GM12891 (cell line): ENCODE data around the gene TAF11.
"Not testable (repeated sequence)": the region's sequence is repeated elsewhere in the genome, so short reads cannot be mapped to it uniquely, and the experiment has no call there.

Experiments used
- DNase-seq: peaks from one replicate; pipeline ENCODE4 v3.0.0; 2011; ENCODE audit warnings: low spot score; ENCODE audit not compliant: insufficient read length
- FAIRE-seq: peaks from 2 replicates; lab custom pipeline; 2011; peaks lifted over from hg19 to GRCh38; lab: Jason Lieb, UNC
- PAX5 ChIP-seq: IDR thresholded peaks from 2 replicates; pipeline ENCODE4 v1.6.1; 2011; ENCODE audit warnings: low read length, moderate library complexity, mild to moderate bottlenecking; ENCODE audit not compliant: insufficient read depth, severe bottlenecking
- POLR2A ChIP-seq: IDR thresholded peaks from 2 replicates; pipeline ENCODE4 v1.6.1; 2011; ENCODE audit warnings: low read depth, low read length, control low read depth
- POLR2AphosphoS5 ChIP-seq: IDR thresholded peaks from 2 replicates; pipeline ENCODE4 v1.6.1; 2011; ENCODE audit warnings: low read depth, low read length, control low read depth
- POU2F2 ChIP-seq: IDR thresholded peaks from 2 replicates; pipeline ENCODE4 v1.6.1; 2011; ENCODE audit warnings: low read depth, mild to moderate bottlenecking, control low read depth, low read length, moderate library complexity
- SPI1 ChIP-seq: IDR thresholded peaks from 2 replicates; pipeline ENCODE4 v1.6.1; 2011; ENCODE audit warnings: low read depth, low read length, control low read depth
- TAF1 ChIP-seq: IDR thresholded peaks from 2 replicates; pipeline ENCODE4 v1.6.1; 2011; ENCODE audit warnings: low read depth, low read length, control low read depth

The TAF11 gene

DNA sequence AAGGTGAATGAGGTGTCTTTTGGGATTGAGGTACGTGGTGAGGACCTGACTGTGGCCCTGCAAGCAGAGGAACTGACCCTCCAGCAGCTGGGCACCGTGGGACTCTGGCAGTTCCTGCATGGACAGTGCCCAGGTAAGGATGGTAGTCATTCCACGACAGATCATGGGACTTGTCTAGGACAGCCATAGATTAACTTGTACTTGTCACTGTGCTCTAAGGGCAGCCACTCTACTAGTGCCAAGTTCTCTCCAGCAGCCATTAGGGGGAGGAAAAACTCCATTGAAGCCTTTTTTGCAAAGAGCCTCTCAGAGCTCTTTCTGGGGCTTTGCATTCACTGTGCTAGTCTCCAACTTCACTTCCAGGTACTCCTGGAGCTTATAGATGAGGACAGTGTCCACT lies 20.4 kb downstream of the TAF11 start:
- TF ChIP-seq POLR2A: no peak
- TF ChIP-seq SPI1: no peak
- TF ChIP-seq TAF1: no peak
- TF ChIP-seq POU2F2: no peak
- no peak for TF ChIP-seq POLR2AphosphoS5
- no peak for TF ChIP-seq PAX5
- FAIRE-seq (no peak), DNase-seq (no peak)

DNA sequence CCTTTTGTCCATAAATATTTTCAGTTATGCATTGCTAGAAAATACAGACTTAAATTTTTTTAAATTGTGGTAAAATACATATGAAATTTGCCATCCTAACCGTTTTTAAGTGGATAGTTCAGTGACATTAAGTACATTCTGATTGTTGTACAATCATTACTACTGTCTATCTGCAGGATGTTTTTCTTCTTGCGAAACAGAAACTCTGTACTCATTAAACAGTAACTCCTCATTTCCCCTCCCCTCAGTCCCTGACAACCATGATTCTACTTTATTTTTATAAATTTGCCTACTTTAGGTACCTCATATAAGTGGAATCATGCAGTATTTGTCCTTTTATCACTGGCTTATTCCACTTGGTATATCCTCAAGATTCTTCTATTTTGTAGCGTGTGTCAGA lies 21.3 kb downstream of the TAF11 start:
- FAIRE-seq (no peak), DNase-seq (no peak)
- no peak for TF ChIP-seq POU2F2
- no peak for TF ChIP-seq SPI1

GRCh38 chr6:34865107-34865506 lies 22.7 kb downstream of the TAF11 start:
- DNase-seq (no peak), FAIRE-seq (no peak)
- no peak for TF ChIP-seq POU2F2
- TF ChIP-seq POLR2AphosphoS5: no peak
- TF ChIP-seq PAX5: no peak

- no peak for FAIRE-seq
- no peak for TF ChIP-seq TAF1
- TF ChIP-seq PAX5: no peak
- TF ChIP-seq SPI1: no peak
- TF ChIP-seq POU2F2: no peak
- TF ChIP-seq POLR2A: no peak
- TF ChIP-seq POLR2AphosphoS5: no peak
- no peak for DNase-seq
These were observed 23.8 kb downstream of the TAF11 start for GRCh38 chr6:34864007-34864406.

DNA sequence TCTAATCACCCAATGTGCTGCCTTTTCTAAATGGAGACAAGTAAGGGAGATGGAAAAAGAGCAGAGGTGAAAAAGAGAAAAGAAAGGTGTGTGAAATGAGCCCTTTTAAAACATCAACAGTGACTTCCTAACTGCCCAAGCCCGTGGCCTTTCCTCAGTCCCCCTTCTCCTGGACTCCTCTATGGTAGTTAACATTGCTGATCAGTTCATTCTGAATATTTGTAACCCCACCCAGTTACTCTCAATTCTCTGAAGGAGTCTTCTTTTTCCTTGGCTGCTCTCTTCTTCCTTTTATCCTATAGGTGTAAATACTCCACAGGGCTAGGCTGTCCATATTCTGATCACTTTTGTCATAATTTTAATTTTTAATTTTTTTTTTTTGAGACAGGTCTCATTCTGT lies 27.1 kb downstream of the TAF11 start:
- FAIRE-seq (no peak), DNase-seq (no peak)
- TF ChIP-seq TAF1 (no peak), POLR2A (no peak), PAX5 (no peak), POLR2AphosphoS5 (no peak), SPI1 (no peak), POU2F2 (no peak)

- TF ChIP-seq POU2F2: no peak
- no peak for TF ChIP-seq TAF1
- TF ChIP-seq POLR2AphosphoS5: no peak
- TF ChIP-seq PAX5: no peak
- no peak for TF ChIP-seq SPI1
- TF ChIP-seq POLR2A: no peak
- FAIRE-seq: no peak
- DNase-seq: no peak
These were observed 27.9 kb downstream of the TAF11 start for GRCh38 chr6:34859951-34860350.

DNA sequence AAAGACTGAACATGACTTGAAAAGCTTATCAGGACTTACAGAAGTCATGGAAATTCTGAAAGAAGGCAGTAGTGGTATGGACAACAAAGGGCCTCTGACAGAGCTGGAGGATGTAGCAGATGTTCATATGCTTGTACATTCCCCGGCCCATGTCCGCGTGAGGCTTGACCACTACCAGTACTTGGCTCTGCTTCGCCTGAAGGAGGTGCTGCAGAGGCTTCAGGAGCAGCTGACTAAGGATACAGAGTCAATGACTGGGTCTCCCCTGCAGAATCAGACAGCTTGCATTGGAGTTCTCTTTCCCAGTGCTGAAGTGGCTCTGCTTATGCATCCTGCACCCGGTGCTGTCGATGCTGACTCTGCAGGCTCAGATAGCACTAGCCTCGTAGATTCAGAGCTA lies 29.2 kb downstream of the TAF11 start:
- no peak for TF ChIP-seq POU2F2
- no peak for TF ChIP-seq PAX5

GRCh38 chr6:34855463-34855862 lies 32.4 kb downstream of the TAF11 start:
- no peak for TF ChIP-seq SPI1
- TF ChIP-seq TAF1: no peak
- TF ChIP-seq POLR2AphosphoS5: no peak
- TF ChIP-seq POLR2A: no peak
- TF ChIP-seq PAX5: no peak
- TF ChIP-seq POU2F2: no peak
- no peak for FAIRE-seq
- DNase-seq: no peak

More for the DNA sequence above, 29.2 kb downstream of the TAF11 start:
- DNase-seq (no peak), FAIRE-seq (no peak)

DNA sequence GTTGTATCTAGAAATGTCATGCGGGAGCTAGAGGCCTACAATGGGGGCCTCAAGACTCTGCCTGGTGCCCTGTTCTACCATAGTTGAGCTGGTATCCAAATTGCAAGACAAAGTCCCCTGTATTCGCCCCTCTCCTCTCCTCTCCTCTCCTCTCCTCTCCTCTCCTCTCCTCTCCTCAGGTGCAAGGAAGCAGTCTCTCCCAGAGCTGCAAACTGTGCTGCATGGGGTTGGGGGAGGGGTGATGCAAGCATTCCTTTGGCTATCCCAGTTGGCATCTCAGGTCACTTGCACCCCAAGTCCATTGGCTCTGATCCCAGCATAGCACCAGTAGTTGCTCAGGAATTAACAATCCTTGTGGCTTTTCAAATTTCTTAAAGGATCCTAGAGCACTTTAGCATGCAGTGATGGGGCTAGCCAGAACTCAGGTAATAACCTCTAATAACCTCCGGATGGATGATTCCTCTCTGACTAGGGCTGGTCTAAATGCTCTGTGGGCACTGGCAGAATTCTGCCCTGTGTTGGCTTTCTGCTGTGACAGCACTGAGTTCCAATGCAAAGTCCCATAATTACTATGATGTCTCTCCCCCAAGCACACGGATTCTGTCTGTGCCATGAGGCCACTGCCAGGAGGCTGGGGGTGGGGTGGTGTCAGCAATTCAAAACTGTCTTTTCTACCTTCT lies 35.3 kb downstream of the TAF11 start:
- no peak for DNase-seq
- no peak for FAIRE-seq
- TF ChIP-seq TAF1 (no peak), POLR2A (no peak), SPI1 (no peak), POU2F2 (no peak), PAX5 (no peak), POLR2AphosphoS5 (no peak)

DNA sequence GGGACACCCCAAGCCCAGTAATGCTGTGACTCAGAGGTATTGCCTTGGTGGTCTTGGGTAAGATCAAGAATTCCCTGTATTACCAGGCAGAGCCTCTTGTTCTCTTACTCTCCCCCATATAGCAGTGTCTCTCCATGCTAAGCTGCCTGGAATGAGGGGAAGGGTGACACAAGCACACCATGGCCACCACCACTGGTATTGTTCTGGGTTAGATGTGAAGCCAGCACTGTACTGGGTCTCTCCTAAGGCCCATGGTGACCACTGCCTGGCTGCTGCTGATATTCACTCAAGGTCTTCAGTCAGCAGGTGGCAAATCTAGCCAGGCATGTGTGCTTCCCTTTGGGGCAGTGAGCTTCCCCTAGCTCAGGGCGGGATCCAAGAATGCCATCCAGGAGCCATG lies 36.5 kb downstream of the TAF11 start:
- DNase-seq (no peak), FAIRE-seq (no peak)
- TF ChIP-seq POLR2A: no peak
- no peak for TF ChIP-seq SPI1
- TF ChIP-seq PAX5: no peak
- TF ChIP-seq POLR2AphosphoS5: no peak
- TF ChIP-seq TAF1: no peak
- TF ChIP-seq POU2F2: no peak

DNA sequence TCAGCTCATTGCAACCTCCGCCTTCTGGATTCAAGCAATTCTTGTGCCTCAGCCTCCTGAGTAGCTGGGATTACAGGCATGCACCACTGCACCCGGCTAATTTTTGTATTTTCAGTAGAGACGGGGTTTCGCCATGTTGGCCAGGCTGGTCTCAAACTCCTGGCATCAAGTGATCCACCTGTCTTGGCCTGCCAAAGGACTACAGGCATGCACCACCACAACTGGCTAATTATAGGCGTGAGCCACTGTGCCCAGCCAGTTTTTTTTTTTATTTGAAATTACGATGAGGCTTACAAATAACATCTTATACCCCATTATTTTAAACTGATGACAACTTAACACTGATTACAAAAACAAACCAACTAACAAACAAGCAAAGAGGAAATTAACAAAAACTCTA lies 38.8 kb downstream of the TAF11 start:
- not testable (repeated sequence) for DNase-seq, FAIRE-seq
